ENCODE measurements around the gene BOD1L1.

Gene BOD1L1

DNA sequence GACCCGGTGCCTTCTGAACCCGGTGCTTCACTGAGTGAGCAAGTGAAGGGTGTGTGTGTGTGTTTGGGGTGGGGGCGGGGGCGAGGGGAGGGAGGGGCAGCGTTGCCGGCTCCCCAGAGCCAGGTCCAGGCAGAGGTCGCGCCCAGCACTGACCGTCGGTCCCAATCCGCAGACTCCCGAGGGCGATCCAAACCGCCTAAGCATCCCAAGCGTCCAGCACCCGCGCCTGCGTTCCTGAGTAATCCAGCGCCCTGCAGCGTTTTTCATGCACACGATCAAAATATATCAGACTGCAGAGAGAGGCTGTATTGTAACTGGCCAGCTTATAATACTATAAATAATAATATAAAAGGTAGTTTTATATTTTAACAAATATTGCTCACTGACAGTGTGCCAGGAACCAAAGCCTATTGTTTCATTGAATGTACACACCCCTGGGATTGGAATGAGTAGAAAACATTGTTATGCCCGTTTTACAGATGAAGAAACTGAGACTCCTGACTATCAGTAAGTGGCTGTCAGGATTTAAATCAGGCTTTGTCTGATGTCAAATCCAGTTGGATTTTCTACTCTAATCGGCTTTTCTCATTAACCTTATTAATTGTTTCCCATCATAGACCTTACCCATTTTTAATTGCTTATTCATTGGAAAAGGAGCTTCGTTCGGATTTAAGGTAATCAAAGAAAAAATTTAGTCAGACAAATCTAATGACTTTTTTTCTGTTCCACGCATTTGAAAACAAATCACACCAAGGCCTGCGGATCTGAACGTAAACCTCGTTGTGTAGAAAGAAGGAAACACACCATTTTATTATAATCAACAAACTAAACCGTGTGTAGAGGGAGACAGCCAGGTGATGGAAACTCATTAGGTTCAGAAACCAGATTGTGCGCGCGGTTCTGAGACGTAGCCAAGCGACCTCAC is 79.2 kb downstream of the BOD1L1 start:
- Histone ChIP-seq H3K27ac (no peak overlapping the region), H3K4me3 (peak overlapping the region; percentile 65)
- DNase-seq (ENCODE audit: low spot score): no peak
- TF ChIP-seq, protein P1, sequence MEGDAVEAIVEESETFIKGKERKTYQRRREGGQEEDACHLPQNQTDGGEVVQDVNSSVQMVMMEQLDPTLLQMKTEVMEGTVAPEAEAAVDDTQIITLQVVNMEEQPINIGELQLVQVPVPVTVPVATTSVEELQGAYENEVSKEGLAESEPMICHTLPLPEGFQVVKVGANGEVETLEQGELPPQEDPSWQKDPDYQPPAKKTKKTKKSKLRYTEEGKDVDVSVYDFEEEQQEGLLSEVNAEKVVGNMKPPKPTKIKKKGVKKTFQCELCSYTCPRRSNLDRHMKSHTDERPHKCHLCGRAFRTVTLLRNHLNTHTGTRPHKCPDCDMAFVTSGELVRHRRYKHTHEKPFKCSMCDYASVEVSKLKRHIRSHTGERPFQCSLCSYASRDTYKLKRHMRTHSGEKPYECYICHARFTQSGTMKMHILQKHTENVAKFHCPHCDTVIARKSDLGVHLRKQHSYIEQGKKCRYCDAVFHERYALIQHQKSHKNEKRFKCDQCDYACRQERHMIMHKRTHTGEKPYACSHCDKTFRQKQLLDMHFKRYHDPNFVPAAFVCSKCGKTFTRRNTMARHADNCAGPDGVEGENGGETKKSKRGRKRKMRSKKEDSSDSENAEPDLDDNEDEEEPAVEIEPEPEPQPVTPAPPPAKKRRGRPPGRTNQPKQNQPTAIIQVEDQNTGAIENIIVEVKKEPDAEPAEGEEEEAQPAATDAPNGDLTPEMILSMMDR (IDR thresholded peaks at IDR 0.05): no peak

DNA sequence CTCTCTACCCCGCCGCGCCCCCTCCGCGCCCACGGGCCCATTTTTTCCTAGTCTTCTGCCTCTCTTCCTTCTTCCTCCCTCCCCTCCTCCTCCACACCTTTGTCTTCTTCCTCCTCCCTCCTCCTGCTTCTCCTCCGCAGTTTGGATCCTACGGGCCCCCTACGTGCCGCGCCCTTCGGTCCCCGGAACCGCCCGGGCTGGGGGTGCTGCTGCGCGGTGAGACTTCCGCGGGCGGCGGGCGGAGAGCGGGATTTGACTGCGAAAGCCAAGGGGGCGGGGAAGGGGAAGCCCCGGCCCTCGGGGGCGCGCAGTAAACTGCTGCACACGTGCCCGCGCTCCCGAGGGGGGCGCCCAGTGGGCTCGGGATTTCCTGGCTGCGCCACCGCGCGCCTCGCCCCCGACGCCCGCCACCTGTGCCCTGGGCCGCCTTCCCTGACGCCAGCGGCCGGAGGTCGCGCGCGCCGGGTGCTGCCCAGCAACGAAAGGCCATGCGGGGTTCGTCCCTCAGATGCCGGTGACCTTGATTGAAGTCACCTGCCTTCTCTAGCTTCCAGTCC is 80.0 kb downstream of the BOD1L1 start:
- Histone ChIP-seq H3K27ac (no peak overlapping the region), H3K4me3 (peak overlapping the region; percentile 64)
- DNase-seq (ENCODE audit: low spot score): no peak
- TF ChIP-seq, protein P1 (IDR thresholded peaks at IDR 0.05): no peak

DNA sequence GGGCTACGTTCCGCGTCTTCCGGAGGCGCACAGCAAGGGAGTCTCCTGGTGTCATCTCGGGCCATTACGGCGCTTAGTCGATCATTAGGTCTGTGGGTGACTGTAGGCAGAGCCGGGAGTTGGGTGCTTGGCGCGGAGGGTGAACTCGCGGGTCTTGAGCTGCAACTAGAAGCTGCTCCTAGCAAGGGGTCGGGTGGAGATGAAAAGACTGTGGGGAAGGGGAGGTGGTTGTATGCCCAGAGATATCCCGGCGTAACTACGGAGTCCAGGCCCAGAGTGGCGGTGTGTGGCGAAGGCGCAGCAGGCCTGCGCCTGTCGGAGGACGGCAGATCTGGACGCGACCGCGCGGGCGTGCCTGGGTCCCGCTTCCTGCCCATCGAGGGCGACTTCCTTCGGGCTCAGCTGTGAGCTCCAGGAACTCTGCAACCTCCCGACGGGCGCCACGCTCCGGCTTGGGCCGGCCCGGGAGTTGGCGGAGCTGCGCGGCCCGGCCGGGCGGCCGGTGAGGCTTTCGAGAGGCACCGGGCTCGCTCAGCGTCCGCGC is 80.5 kb downstream of the BOD1L1 start:
- TF ChIP-seq, protein P1 (IDR thresholded peaks at IDR 0.05): no peak
- no peak overlapping the region for H3K27ac ChIP-seq
- peak overlapping the region; percentile 64 for H3K4me3 ChIP-seq
- DNase-seq (ENCODE audit: low spot score): no peak

DNA sequence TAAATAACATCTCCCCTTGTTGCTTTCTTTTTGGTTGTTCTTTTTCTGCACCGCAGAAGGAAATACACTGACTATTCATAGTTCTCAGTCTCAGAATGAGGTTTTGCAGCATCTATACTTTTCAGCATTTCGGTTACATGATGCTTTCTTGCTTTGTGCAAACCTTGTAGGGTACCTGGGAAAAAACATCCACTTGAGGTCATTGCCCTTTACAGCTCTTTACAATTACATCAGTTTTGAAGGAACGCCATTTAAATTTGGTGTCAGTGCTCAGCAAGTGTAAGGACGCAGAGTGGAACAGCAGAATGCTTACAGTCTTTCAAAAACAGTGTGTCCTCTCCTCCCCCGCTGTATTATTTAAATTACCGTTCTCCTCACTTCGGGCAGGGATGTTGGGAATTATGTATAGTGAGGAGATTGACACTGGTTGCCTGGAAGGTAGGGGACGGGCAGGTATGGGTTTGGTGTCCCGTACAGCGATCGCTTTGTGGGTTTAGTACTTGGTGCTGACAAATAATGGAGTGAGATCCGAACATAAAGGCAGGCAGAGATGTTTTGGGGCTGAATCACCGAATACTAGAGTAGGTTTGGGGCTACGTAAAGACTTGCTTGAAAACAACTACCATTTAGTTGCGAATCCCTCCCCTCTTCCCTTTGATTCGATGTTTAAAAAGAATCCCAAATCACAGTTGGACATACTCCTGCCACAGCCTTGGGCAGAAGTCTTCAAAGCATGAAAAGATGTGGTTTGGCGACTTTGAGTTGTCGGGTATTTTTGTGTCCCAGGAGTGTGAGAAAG is 81.2 kb downstream of the BOD1L1 start:
- no peak for DNase-seq (ENCODE audit: low spot score)
- TF ChIP-seq, protein P1 (IDR thresholded peaks at IDR 0.05): no peak
- Histone ChIP-seq H3K27ac (no peak overlapping the region), H3K4me3 (peak overlapping the region; percentile 64)

DNA sequence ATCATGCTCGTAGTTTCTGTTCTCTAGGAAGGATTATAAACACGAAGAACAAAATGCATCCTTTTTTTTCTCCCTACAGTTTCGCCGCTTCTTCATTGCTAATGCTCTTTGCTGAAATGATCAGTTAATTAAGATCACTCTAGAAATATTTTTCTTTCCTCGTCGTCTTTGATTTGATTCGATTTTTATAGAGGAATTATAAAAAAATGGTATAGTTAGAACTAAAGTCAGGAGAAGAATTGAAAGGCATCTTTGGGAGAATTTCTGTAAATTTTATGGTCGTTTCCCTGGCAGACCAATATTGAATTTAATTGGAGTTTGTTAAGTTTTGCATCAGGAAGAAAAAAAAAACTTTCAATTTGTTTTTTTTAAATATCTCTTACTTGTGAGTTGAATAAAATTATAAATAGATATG is 82.1 kb downstream of the BOD1L1 start:
- Histone ChIP-seq H3K4me3 (peak overlapping the region; percentile 66), H3K27ac (no peak overlapping the region)
- TF ChIP-seq, protein P1 (IDR thresholded peaks at IDR 0.05): no peak
- no peak for DNase-seq (ENCODE audit: low spot score)

DNA sequence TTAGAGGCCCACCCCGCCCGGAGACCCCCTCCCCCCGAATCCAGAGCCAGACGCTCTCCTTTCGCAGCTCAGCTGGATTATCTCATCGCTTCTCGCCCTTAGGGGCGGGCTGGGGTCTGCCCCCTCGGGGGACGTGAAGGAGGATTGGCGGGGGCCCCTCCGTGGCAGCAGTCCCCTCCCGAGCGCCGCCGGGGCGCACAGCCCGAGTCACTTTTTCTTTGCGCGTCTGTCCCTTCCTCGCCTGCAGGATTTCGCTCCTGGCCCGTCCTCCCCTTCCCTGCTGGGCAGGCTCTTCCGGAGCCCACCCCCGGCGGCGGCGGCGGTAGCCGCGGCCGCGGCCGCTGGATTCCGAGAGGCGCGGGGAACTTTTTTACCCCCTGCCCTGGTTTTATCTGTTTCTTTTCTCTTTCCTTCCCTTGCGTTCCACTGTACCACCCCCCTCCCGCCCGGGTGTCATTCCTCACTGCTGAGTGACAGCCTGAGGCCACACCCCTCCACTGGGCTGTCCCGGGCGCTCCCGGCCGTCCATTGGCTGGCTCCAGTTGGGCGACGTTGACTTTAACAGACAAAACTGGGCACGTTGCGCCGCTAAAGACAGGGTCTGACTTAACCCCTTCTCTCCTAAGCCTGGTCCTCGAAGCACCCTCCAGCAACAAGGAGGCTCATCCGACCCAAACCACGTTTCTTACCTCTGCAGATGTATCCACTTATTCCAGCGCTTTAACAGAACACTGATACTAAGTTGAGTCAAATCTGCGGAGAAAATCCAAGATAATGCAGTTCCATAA is 82.7 kb downstream of the BOD1L1 start:
- no peak overlapping the region for H3K27ac ChIP-seq
- TF ChIP-seq, protein P1 (IDR thresholded peaks at IDR 0.05): no peak
- peak overlapping the region; percentile 66 for H3K4me3 ChIP-seq
- no peak for DNase-seq (ENCODE audit: low spot score)
